HPDE6-E6E7 (cell line): ENCODE measurements around the gene FCAMR.

ENCODE experiments used
- DNase-seq: peaks from one replicate; pipeline ENCODE4 v3.0.0; 2011; ENCODE audit warnings: missing footprints; ENCODE audit errors: extremely low spot score

Gene FCAMR

GRCh38 chr1:206911064-206911663 is 59.1 kb downstream of the FCAMR start:
- peak; percentile 69 for DNase-seq

- no peak for DNase-seq
Observed at GRCh38 chr1:206909883-206910318, 60.4 kb downstream of the FCAMR start.

GRCh38 chr1:206909161-206909882 is 60.9 kb downstream of the FCAMR start:
- peak; percentile 63 for DNase-seq

- DNase-seq: no peak
Observed at GRCh38 chr1:206908038-206908437, 62.2 kb downstream of the FCAMR start.
